ENCODE measurements around the gene MTMR4.

MTMR4 gene

DNA sequence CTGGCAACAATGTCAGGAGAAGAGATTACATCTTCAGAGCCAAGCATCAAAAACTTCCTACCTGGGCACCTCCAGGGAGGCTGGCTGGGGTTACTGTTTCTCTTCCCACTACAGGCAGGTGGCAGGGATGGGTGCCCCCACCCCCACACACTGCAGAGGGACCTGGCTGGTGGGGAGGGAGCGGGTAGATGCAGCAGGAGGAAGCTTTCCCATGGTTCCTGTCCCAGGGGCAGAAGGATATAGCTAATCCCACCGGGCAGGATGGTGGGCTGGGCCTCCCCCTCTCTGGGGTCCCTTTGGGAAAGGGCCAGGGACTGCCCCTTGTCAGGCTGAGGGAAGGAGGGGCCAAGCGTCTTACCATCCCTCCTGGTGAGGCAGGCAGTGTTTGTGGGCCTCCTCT lies 16.7 kb upstream of the MTMR4 start:
- peak overlapping the region; percentile 55 to 74 (median 66); a peak in 17 of 20 replicates for H3K4me3 ChIP-seq
- peaks cover 35 to 54% (median 44%) of the 10 kb centered on the region in 11 experiments for H3K27me3 ChIP-seq
- H3K9ac ChIP-seq = peak overlapping the region in 8 of 11 experiments; percentile 49 to 71 (median 65); a peak in 12 of 22 replicates
- H3K4me2 ChIP-seq = peak overlapping the region; percentile 82 to 99 (median 96)
- no peak overlapping the region for H3K27ac ChIP-seq
- H4K20me1 ChIP-seq = peaks cover 0 to 13% (median 0%) of the 10 kb centered on the region in 11 experiments; a peak in 3 of 22 replicates
- no peaks in the 10 kb centered on the region for H3K9me3 ChIP-seq (replicated peaks in 1 of 11)
- no peak for TF ChIP-seq Cebpa-rat (IDR thresholded peaks at IDR 0.05)
- peaks cover 11 to 78% (median 42%) of the 10 kb centered on the region in 10 experiments; a peak in 18 of 20 replicates for H3K4me1 ChIP-seq
- no peaks in the 10 kb centered on the region for H3K36me3 ChIP-seq

DNA sequence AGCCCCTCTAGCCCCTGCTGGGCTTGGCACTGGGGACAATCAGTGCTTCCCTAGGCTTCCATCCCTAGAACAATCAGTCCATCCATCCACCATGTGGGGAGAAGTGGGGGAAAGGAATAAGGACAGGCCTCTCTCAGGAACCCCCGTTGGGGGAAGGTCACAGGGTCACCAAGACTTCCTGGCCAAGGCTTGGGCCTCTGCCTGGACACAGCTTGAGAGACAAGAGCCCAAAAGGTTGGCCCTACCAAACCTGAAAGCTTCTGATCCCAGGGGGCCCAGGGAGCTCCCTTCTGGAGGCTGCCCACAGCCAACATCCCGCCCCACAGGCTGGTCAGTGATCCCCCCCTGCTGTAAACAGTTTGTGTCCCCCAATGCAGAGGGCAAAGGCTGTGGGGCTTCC lies 16.2 kb upstream of the MTMR4 start:
- Histone ChIP-seq H3K36me3 (no peaks in the 10 kb centered on the region), H4K20me1 (peaks cover 0 to 13% (median 0%) of the 10 kb centered on the region in 11 experiments; a peak in 3 of 22 replicates), H3K4me1 (peaks cover 11 to 74% (median 41%) of the 10 kb centered on the region in 10 experiments; a peak in 18 of 20 replicates), H3K27me3 (peaks cover 35 to 54% (median 44%) of the 10 kb centered on the region in 11 experiments), H3K9ac (no peak overlapping the region), H3K4me3 (no peak overlapping the region), H3K4me2 (peak overlapping the region in 2 of 11 experiments; percentile 94 to 96; a peak in 2 of 22 replicates), H3K27ac (no peak overlapping the region), H3K9me3 (replicated peaks in 1 of 11) (no peaks in the 10 kb centered on the region)
- no peak for TF ChIP-seq Cebpa-rat (IDR thresholded peaks at IDR 0.05)

DNA sequence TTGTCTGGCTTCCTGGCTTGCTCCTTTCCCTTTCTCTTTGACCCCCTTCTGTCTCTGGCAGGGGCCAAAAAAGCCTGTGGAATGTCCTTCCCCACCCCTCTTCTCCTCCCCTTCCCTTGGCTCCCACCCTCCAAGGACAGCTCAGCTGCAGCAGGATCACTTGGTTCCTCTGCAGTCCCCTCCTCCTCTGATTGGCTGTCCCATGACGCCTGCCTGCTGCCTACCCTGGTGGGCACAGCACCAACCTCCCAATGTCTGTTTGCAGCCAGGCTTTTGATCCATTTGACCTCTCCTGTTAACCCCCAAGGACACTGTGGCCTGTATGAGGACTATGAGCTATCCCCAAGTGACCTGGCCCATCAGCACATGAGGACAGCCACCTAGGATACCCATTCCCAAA lies 14.8 kb upstream of the MTMR4 start:
- H3K36me3 ChIP-seq = no peaks in the 10 kb centered on the region
- H3K9me3 ChIP-seq (replicated peaks in 1 of 11) = no peaks in the 10 kb centered on the region
- no peak overlapping the region for H3K9ac ChIP-seq
- H3K4me2 ChIP-seq = no peak overlapping the region
- H3K4me3 ChIP-seq = no peak overlapping the region
- TF ChIP-seq Cebpa-rat (IDR thresholded peaks at IDR 0.05) = no peak
- H3K27me3 ChIP-seq = peaks cover 35 to 54% (median 44%) of the 10 kb centered on the region in 11 experiments
- H4K20me1 ChIP-seq = peaks cover 0 to 13% (median 0%) of the 10 kb centered on the region in 11 experiments; a peak in 3 of 22 replicates
- peaks cover 11 to 60% (median 33%) of the 10 kb centered on the region in 10 experiments; a peak in 17 of 20 replicates for H3K4me1 ChIP-seq
- no peak overlapping the region for H3K27ac ChIP-seq

DNA sequence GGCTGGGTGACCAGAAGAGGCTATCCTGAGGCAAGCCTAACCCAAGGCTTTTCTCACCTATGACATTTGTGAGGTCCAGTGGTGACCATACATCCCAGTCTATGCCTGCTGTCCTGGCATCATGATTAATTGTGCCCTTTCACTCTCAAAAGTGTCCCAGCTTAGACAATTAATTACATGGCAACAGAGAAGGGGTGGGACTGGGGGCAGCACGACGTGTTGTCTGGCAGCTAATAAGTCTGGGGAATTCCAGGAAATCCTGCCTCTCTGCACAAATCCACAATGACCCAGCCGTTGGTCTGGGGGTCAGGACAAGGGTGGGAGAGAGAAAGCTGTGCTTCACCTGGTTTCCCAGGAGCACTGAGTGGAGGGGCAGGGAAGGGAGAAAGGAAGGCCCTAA lies 14.0 kb upstream of the MTMR4 start:
- H3K36me3 ChIP-seq = no peaks in the 10 kb centered on the region
- H3K9ac ChIP-seq = no peak overlapping the region
- peaks cover 11 to 52% (median 28%) of the 10 kb centered on the region in 10 experiments; a peak in 15 of 20 replicates for H3K4me1 ChIP-seq
- H3K4me2 ChIP-seq = no peak overlapping the region
- no peak for TF ChIP-seq Cebpa-rat (IDR thresholded peaks at IDR 0.05)
- H3K27ac ChIP-seq = no peak overlapping the region
- H3K27me3 ChIP-seq = peaks cover 34 to 46% (median 39%) of the 10 kb centered on the region in 11 experiments
- no peaks in the 10 kb centered on the region for H3K9me3 ChIP-seq (replicated peaks in 1 of 11)
- no peak overlapping the region for H3K4me3 ChIP-seq
- peaks cover 0 to 13% (median 0%) of the 10 kb centered on the region in 11 experiments; a peak in 3 of 22 replicates for H4K20me1 ChIP-seq

DNA sequence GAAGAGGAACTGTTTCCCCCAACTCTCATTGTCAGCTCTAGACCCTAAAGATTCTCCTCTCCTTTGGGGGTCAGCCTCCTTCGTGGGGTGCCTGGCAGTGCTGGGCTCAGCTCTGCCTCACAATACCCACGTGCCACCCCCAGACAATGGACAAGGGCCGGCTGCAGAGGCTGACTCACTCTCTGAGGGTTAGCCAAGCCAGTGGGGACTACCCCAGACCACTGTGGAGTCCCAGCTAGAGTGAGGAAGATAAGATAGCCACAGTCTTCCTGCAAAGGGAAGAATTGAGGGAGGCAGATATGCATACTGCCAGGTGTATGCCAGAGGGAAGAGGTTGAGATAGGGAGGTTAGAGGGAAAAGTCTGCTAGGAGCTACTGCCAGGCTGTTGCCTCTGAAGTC lies 13.5 kb upstream of the MTMR4 start:
- H3K27me3 ChIP-seq = peaks cover 29 to 41% (median 35%) of the 10 kb centered on the region in 11 experiments
- peaks cover 11 to 47% (median 27%) of the 10 kb centered on the region in 10 experiments; a peak in 15 of 20 replicates for H3K4me1 ChIP-seq
- no peaks in the 10 kb centered on the region for H3K9me3 ChIP-seq (replicated peaks in 1 of 11)
- H3K36me3 ChIP-seq = no peaks in the 10 kb centered on the region
- no peak overlapping the region for H3K9ac ChIP-seq
- no peak overlapping the region for H3K4me3 ChIP-seq
- H3K27ac ChIP-seq = no peak overlapping the region
- peak overlapping the region in 3 of 11 experiments; percentile 42 to 69 (median 58); a peak in 4 of 22 replicates for H3K4me2 ChIP-seq
- TF ChIP-seq Cebpa-rat (IDR thresholded peaks at IDR 0.05) = no peak
- peaks cover 0 to 13% (median 0%) of the 10 kb centered on the region in 11 experiments; a peak in 3 of 22 replicates for H4K20me1 ChIP-seq

DNA sequence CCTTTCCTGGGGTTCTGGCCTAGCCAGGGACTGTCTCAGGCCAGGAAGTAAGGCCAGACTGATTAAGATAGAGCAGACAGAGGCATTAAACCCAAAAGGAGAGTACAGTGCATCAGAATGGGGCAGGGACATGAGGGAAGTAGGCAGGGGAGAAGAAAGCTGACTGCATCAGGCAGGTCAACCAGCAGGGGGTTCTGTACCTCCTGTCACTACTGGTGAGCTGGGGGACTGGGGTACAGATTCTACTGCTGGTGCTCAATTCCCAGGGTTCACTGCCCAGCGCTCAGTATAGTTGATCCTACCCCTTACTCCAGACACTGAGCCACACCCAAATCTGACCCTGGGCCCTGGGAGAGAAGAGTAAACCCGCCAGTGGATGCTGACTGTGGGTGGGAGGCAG lies 12.9 kb upstream of the MTMR4 start:
- Histone ChIP-seq H3K9ac (no peak overlapping the region), H3K36me3 (no peaks in the 10 kb centered on the region), H3K4me3 (no peak overlapping the region), H3K4me1 (peaks cover 8 to 41% (median 21%) of the 10 kb centered on the region in 10 experiments; a peak in 15 of 20 replicates), H4K20me1 (peaks cover 0 to 13% (median 0%) of the 10 kb centered on the region in 11 experiments; a peak in 2 of 22 replicates), H3K9me3 (replicated peaks in 1 of 11) (no peaks in the 10 kb centered on the region), H3K4me2 (peak overlapping the region in 7 of 11 experiments; percentile 13 to 69 (median 47); a peak in 11 of 22 replicates), H3K27me3 (peaks cover 23 to 35% (median 28%) of the 10 kb centered on the region in 11 experiments), H3K27ac (peak overlapping the region in 1 of 11 experiments; percentile 28; a peak in 2 of 22 replicates)
- no peak for TF ChIP-seq Cebpa-rat (IDR thresholded peaks at IDR 0.05)

DNA sequence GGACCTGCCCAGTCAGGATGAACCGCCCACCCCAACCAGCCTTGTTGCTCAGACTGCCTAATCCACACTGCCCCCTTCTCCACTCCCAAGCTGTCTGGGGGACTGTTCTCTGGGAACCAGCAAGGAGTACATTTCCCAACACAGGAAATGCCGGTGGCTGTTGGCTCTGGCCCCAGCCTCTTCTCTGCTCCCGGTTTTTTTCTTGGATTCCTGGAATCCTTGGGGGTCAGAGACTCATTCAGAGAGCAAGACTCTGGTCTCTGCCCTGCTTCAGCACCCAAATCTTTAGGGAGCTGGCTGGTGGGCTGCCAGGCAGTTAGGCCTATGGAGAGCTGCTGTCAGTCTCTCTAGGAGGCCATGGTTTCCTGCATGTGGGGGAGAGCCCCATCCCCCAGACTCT lies 10.8 kb upstream of the MTMR4 start:
- Histone ChIP-seq H3K4me3 (no peak overlapping the region), H3K27ac (no peak overlapping the region), H3K27me3 (peaks cover 2 to 14% (median 7%) of the 10 kb centered on the region in 11 experiments; a peak in 20 of 22 replicates), H3K9ac (0 out of 22 replicates have a peak overlapping the region, but pooled peaks of 1 of the 11 experiments have one; percentile 4), H3K4me1 (peaks cover 5 to 31% (median 24%) of the 10 kb centered on the region in 10 experiments), H4K20me1 (peaks cover 0 to 1% (median 0%) of the 10 kb centered on the region in 11 experiments; a peak in 1 of 22 replicates), H3K9me3 (replicated peaks in 1 of 11) (no peaks in the 10 kb centered on the region), H3K4me2 (peak overlapping the region in 2 of 11 experiments; percentile 8 to 14; a peak in 1 of 22 replicates), H3K36me3 (no peaks in the 10 kb centered on the region)
- TF ChIP-seq Cebpa-rat (IDR thresholded peaks at IDR 0.05) = no peak

DNA sequence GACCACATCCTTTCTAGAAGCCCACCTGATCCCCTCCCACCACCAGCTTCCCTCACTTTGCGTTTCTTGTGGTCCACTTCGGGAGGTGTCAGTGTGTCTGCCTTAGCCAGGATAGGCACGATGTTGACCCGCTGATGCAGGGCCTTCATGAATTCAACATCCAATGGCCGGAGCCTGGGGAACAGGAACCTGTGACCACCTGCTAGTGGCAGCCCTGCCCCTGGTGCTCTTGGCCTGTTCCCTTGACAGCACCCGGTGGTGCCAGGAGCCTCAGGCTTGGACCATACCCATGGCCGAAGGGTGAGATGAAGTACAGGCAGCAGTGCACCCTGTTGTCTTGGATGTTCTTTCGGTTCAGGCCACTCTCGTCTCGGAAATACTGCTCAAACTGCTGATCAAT lies 7.2 kb upstream of the MTMR4 start:
- no peaks in the 10 kb centered on the region for H4K20me1 ChIP-seq
- TF ChIP-seq Cebpa-rat (IDR thresholded peaks at IDR 0.05) = no peak
- no peaks in the 10 kb centered on the region for H3K9me3 ChIP-seq (replicated peaks in 1 of 11)
- H3K9ac ChIP-seq = no peak overlapping the region
- no peaks in the 10 kb centered on the region for H3K27me3 ChIP-seq
- H3K27ac ChIP-seq = no peak overlapping the region
- peaks cover 23 to 37% (median 28%) of the 10 kb centered on the region in 10 experiments for H3K4me1 ChIP-seq
- H3K4me2 ChIP-seq = no peak overlapping the region
- H3K4me3 ChIP-seq = no peak overlapping the region
- no peaks in the 10 kb centered on the region for H3K36me3 ChIP-seq

DNA sequence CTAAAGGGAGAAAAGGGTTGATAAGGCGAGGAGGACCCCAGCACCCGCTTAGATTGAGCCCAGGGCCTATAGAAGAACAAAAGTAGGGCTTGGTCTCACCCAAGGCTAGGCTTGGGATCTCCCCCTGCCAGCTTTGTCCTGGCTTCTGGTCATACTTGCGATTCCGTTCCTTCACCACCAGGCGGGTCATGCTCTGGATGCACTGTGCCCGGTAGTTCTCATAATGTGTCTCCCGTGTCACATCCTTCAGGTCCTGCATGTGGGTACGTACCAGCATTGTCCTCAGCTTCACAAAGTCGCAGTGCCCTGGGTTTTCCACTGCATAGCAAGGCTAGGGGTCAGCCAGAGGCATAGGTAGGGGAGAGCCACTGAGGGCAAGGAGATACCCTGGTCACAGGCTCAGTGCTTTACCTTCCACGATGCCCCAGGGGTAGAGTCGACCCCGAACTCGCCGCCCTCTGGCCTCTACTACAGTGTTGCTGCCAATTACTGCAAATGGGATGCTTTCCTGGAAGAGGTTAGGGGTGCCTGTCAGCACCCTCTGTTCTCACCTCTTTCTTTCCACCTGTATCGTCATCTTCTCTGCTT lies 6.5 kb upstream of the MTMR4 start:
- Histone ChIP-seq H3K36me3 (no peaks in the 10 kb centered on the region), H3K9ac (no peak overlapping the region), H3K4me1 (peaks cover 23 to 41% (median 35%) of the 10 kb centered on the region in 10 experiments), H3K4me3 (no peak overlapping the region), H3K27ac (peak overlapping the region in 1 of 11 experiments; percentile 94; a peak in 3 of 22 replicates), H3K4me2 (peak overlapping the region; percentile 83 to 99 (median 92); a peak in 16 of 22 replicates), H3K9me3 (replicated peaks in 1 of 11) (no peaks in the 10 kb centered on the region), H4K20me1 (no peaks in the 10 kb centered on the region), H3K27me3 (no peaks in the 10 kb centered on the region)
- TF ChIP-seq Cebpa-rat (IDR thresholded peaks at IDR 0.05) = no peak
